HEK293 (cell line): ENCODE measurements around the gene CNOT6L.

Source experiments
- CTCF ChIP-seq: fragments of 450-650 bp; formaldehyde crosslinking; IDR thresholded peaks from 2 replicates; pipeline ENCODE4 v1.5.1; 2016; ENCODE audit warnings: missing biosample characterization, missing genetic modification characterization
- ZNF112 ChIP-seq: fragments of 450-650 bp; formaldehyde crosslinking; IDR thresholded peaks from 2 replicates; pipeline ENCODE4 v1.5.0; 2017; ENCODE audit warnings: missing biosample characterization, missing genetic modification characterization
- ZNF324 ChIP-seq: fragments of 450-650 bp; formaldehyde crosslinking; IDR thresholded peaks from 2 replicates; pipeline ENCODE4 v1.5.1; 2016; ENCODE audit warnings: missing biosample characterization, missing genetic modification characterization

GRCh38 chr4:77844363-77844762 lies 25.2 kb upstream of the CNOT6L start:
- TF ChIP-seq ZNF112 (tag by site-specific recombination) (no peak), CTCF (tag by site-specific recombination) (no peak), ZNF324 (tag by site-specific recombination) (no peak)
